B cell (primary cell): ENCODE results near the gene ZFC3H1. TPM values are rescaled to one million over a fixed set of nuclear protein-coding genes. Genes with fewer than 3 reads are reported as not detected.
"Not testable (repeated sequence)": the region's sequence is repeated elsewhere in the genome, so short reads cannot be mapped to it uniquely, and the experiment has no call there.

Experiments used
- ATAC-seq: fragments of 200-7000 bp; cut with Tn5 transposase; one replicate; pipeline ENCODE4 v1.10.0; 2021; ENCODE audit warnings: low read depth, mild to moderate bottlenecking, moderate number of reproducible peaks, moderate library complexity
- CTCF ChIA-PET: fragments of 350-600 bp; sonication (Branson Sonifier 250); formaldehyde crosslinking; loops from one replicate; lab custom pipeline; 2021; ENCODE audit warnings: antibody characterized with exemption, inconsistent platforms; lab: Charles Lee
- POLR2A ChIA-PET: fragments of 350-600 bp; sonication (Branson Sonifier 250); formaldehyde crosslinking; loops from one replicate; lab custom pipeline; 2021; ENCODE audit warnings: antibody characterized with exemption; lab: Charles Lee
- DNase-seq: peaks from one replicate; pipeline ENCODE4 v3.0.0; 2013
- H2AFZ ChIP-seq: 2 replicates; pipeline ENCODE4 v1.6.1; 2012; ENCODE audit warnings: mild to moderate bottlenecking, low read depth, low read length; ENCODE audit not compliant: insufficient read depth, poor library complexity, severe bottlenecking
- H3K27ac ChIP-seq, 2 donors: 1 replicate in 1 of 2; 2 replicates in 1 of 2; pipeline ENCODE4 v1.5.1; 2012 to 2013; ENCODE audit warnings: low read length in 2 of 2, mild to moderate bottlenecking in 2 of 2, moderate library complexity in 1 of 2
- H3K27me3 ChIP-seq, 4 experiments: fragments of 200-600 bp in 1 of 4; sonication (generic) in 1 of 4; replicated peaks in 1 of 4; 1 replicate in 2 of 4; 2 replicates in 2 of 4; pipeline versions ENCODE4 v1.6.1 to v1.7.0; 2013 to 2016; ENCODE audit warnings: low read length in 3 of 4, mild to moderate bottlenecking in 2 of 4, mixed read lengths in 1 of 4, moderate library complexity in 1 of 4; ENCODE audit not compliant: insufficient read depth in 4 of 4, control insufficient read depth in 3 of 4; ENCODE audit errors: control extremely low read depth in 1 of 4
- H3K36me3 ChIP-seq, 2 experiments: replicated peaks in 1 of 2; 1 replicate in 1 of 2; 2 replicates in 1 of 2; pipeline versions ENCODE4 v1.6.1 to v1.7.1; 2013; ENCODE audit warnings: low read length in 1 of 2; ENCODE audit not compliant: insufficient read depth in 2 of 2, control insufficient read depth in 1 of 2; ENCODE audit errors: control extremely low read depth in 1 of 2, extremely low read depth in 1 of 2
- H3K4me1 ChIP-seq, 2 donors: fragments of 200-600 bp in 1 of 2; sonication (generic) in 1 of 2; 1 replicate in 1 of 2; 2 replicates in 1 of 2; pipeline versions ENCODE4 v1.5.1 to v1.6.1; 2013 to 2017; ENCODE audit warnings: low read length in 2 of 2; ENCODE audit not compliant: control insufficient read depth in 2 of 2, insufficient read depth in 2 of 2
- H3K4me2 ChIP-seq: replicated peaks from 2 replicates; pipeline ENCODE3; 2012; ENCODE audit warnings: mild to moderate bottlenecking, low read depth, low read length; ENCODE audit not compliant: poor library complexity, severe bottlenecking
- H3K4me3 ChIP-seq, 5 experiments: fragments of 200-600 bp in 1 of 5; sonication (generic) in 1 of 5; 1 replicate in 3 of 5; 2 replicates in 2 of 5; pipeline versions ENCODE4 v1.5.1 to v1.7.0; 2011 to 2016; ENCODE audit warnings: low read length in 4 of 5, mild to moderate bottlenecking in 4 of 5, low read depth in 2 of 5, control low read depth in 1 of 5, moderate library complexity in 1 of 5; ENCODE audit not compliant: insufficient read depth in 1 of 5; ENCODE audit errors: control extremely low read depth in 1 of 5, extremely low read depth in 1 of 5
- H3K79me2 ChIP-seq: fragments of 200-600 bp; sonication (generic); one replicate; pipeline ENCODE4 v1.6.0; 2016; ENCODE audit warnings: low read length; ENCODE audit not compliant: control insufficient read depth, insufficient read depth
- H3K9ac ChIP-seq: fragments of 200-600 bp; sonication (generic); 2 replicates; pipeline ENCODE4 v1.6.1; 2017; ENCODE audit warnings: mild to moderate bottlenecking, low read length, moderate library complexity
- H3K9me3 ChIP-seq, 3 donors: one replicate each; pipeline versions ENCODE4 v1.6.1 to v1.7.1; 2013; ENCODE audit warnings: low read length in 2 of 3; ENCODE audit not compliant: control insufficient read depth in 2 of 3, insufficient read depth in 1 of 3; ENCODE audit errors: control extremely low read depth in 1 of 3
- H4K20me1 ChIP-seq: 2 replicates; pipeline ENCODE4 v1.6.0; 2012; ENCODE audit warnings: mild to moderate bottlenecking, low read length; ENCODE audit not compliant: insufficient read depth, control insufficient read depth, poor library complexity, severe bottlenecking
- H3K27ac Mint-ChIP-seq: one replicate; pipeline ENCODE4 v1.8.0; 2021; ENCODE audit warnings: mixed read lengths
- H3K27me3 Mint-ChIP-seq: one replicate; pipeline ENCODE4 v1.8.0; 2021; ENCODE audit warnings: mixed read lengths
- H3K4me1 Mint-ChIP-seq: one replicate; pipeline ENCODE4 v1.8.0; 2021; ENCODE audit warnings: mixed read lengths
- H3K4me3 Mint-ChIP-seq: one replicate; pipeline ENCODE4 v1.8.0; 2021; ENCODE audit warnings: mixed read lengths
- H3K9me3 Mint-ChIP-seq: one replicate; pipeline ENCODE4 v1.8.0; 2022; ENCODE audit warnings: mixed read lengths; ENCODE audit not compliant: insufficient read depth
- CTCF ChIP-seq: fragments of 200-600 bp; IDR thresholded peaks from one replicate; pipeline ENCODE4 v1.8.0; 2022; ENCODE audit warnings: antibody characterized with exemption, mild to moderate bottlenecking
- EZH2 ChIP-seq: IDR thresholded peaks from 2 replicates; pipeline ENCODE4 v1.6.1; 2012; ENCODE audit warnings: borderline replicate concordance, low read depth, mild to moderate bottlenecking, moderate library complexity, low read length; ENCODE audit not compliant: insufficient read depth, poor library complexity, severe bottlenecking
- WGBS: methylation state at CpG from one replicate; pipeline ENCODE4 v1.1.5; 2013; ENCODE audit warnings: missing lambda C conversion rate; ENCODE audit not compliant: insufficient coverage; 5-methylcytosine and 5-hydroxymethylcytosine counted together
- intact Hi-C: fragments of 100-400 bp; cut with micrococcal nuclease; formaldehyde crosslinking; loops from one replicate; pipeline ENCODE4 v1.10.0; 2022
- polyA plus RNA-seq: library from polyadenylated mRNA; depleted of rRNA; stranded (reverse); fragments of >200 nt; gene quantifications from 2 replicates; pipeline ENCODE4 v1.2.3, GENCODE V29; 2012
- total RNA-seq, 2 donors: library from RNA; stranded (reverse); fragments of 120-200 nt in 1 of 2; gene quantifications; 1 replicate in 1 of 2; 2 replicates in 1 of 2; pipeline versions ENCODE4 v1.2.3 to v1.2.4, GENCODE V29; 2013 to 2022

ZFC3H1 gene
- total and polyA plus RNA-seq, 2 donors (not counting 1 experiment from before 2014, with no cell fraction given): 55.9 to 141 TPM

GRCh38 chr12:71578694-71579258 is 84.9 kb downstream of the ZFC3H1 start:
- H3K9ac ChIP-seq: no peak overlapping the region
- ChIA-PET CTCF (no interaction called here), POLR2A (no interaction called here)
- H3K27me3 Mint-ChIP-seq: peaks cover 9% of the 10 kb centered on the region
- H2AFZ ChIP-seq: no peak overlapping the region
- DNase-seq: no peak
- H4K20me1 ChIP-seq: no peaks in the 10 kb centered on the region
- H3K27ac Mint-ChIP-seq: no peak overlapping the region
- no peak overlapping the region for H3K4me2 ChIP-seq
- no peaks in the 10 kb centered on the region for H3K36me3 ChIP-seq
- no peak overlapping the region for H3K4me3 ChIP-seq
- H3K9me3 Mint-ChIP-seq: no peaks in the 10 kb centered on the region
- no peaks in the 10 kb centered on the region for H3K27me3 ChIP-seq
- H3K4me1 Mint-ChIP-seq: no peaks in the 10 kb centered on the region
- no peak overlapping the region for H3K4me3 Mint-ChIP-seq
- WGBS: 83% methylated on average over 1 of the region's 5 CpGs
- no peaks in the 10 kb centered on the region for H3K4me1 ChIP-seq
- no peak overlapping the region for H3K27ac ChIP-seq
- intact Hi-C loops: no loop called here
- TF ChIP-seq EZH2 (no peak), CTCF (no peak)
- no peaks in the 10 kb centered on the region for H3K9me3 ChIP-seq
- ATAC-seq: no peak
- no peaks in the 10 kb centered on the region for H3K79me2 ChIP-seq

- no peaks in the 10 kb centered on the region for H3K4me1 Mint-ChIP-seq
- H3K4me3 ChIP-seq: no peak overlapping the region
- H3K4me2 ChIP-seq: no peak overlapping the region
- intact Hi-C loops: no loop called here
- no peaks in the 10 kb centered on the region for H3K4me1 ChIP-seq
- no peak overlapping the region for H3K9ac ChIP-seq
- no peak overlapping the region for H3K27ac ChIP-seq
- WGBS: 83% methylated on average over 3 of the region's 3 CpGs
- ChIA-PET POLR2A (no interaction called here), CTCF (no interaction called here)
- H3K9me3 Mint-ChIP-seq: no peaks in the 10 kb centered on the region
- TF ChIP-seq EZH2 (no peak), CTCF (no peak)
- ATAC-seq: no peak
- no peaks in the 10 kb centered on the region for H3K9me3 ChIP-seq
- no peaks in the 10 kb centered on the region for H3K27me3 ChIP-seq
- H3K27ac Mint-ChIP-seq: no peak overlapping the region
- H4K20me1 ChIP-seq: no peaks in the 10 kb centered on the region
- H3K79me2 ChIP-seq: no peaks in the 10 kb centered on the region
- peaks cover 7% of the 10 kb centered on the region for H3K27me3 Mint-ChIP-seq
- no peak for DNase-seq
- H3K36me3 ChIP-seq: no peaks in the 10 kb centered on the region
- H3K4me3 Mint-ChIP-seq: no peak overlapping the region
- H2AFZ ChIP-seq: no peak overlapping the region
Measured at GRCh38 chr12:71576496-71576895, 87.2 kb downstream of the ZFC3H1 start.

- POLR2A ChIA-PET, H3K4me1 Mint-ChIP-seq, intact Hi-C loops, DNase-seq, ATAC-seq, H3K9me3 ChIP-seq, H3K79me2 ChIP-seq, H3K36me3 ChIP-seq, H3K9ac ChIP-seq, H3K4me1 ChIP-seq, H3K27ac Mint-ChIP-seq, H3K4me3 Mint-ChIP-seq, H3K9me3 Mint-ChIP-seq, H3K27me3 ChIP-seq, H3K27ac ChIP-seq, H3K4me2 ChIP-seq, H2AFZ ChIP-seq, H3K4me3 ChIP-seq, H4K20me1 ChIP-seq: not testable (repeated sequence)
- 100% methylated on average over 1 of the region's 6 CpGs for WGBS
- CTCF ChIA-PET: interaction anchor here (1.6 kb wide), 1 partner anchor 9 kb away, joined by 5 read pairs; no protein-coding TSS in a partner anchor
- H3K27me3 Mint-ChIP-seq: peaks cover 25% of the 10 kb centered on the region
Measured at GRCh38 chr12:71569885-71570284, 93.8 kb downstream of the ZFC3H1 start.
